GM19238 (cell line): Measurements from ENCODE around the gene CEP89.
"Not testable (repeated sequence)": the region's sequence is repeated elsewhere in the genome, so short reads cannot be mapped to it uniquely, and the experiment has no call there.

Source experiments
- DNase-seq: peaks from one replicate; pipeline ENCODE4 v3.0.0; 2011; ENCODE audit warnings: low spot score; ENCODE audit not compliant: insufficient read length

CEP89 gene

DNA sequence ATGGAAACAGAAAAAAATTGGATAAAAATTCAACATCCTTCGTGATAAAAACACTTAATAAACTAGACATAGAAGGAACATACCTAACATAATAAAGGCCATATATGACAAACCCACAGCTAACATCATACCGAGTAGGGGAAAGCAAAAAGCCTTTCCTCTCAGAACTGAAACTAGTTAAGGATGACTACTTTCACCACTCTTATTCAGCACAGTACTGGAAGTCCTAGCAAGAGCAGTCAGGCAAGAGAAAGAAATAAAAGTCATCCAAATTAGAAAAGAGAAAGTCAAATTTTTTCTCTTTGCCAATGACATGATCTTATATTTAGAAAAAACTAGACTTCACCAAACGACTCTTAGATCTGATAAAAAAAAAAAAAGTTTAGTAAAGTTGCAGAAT is 76.4 kb downstream of the CEP89 start:
- DNase-seq, result no peak

DNA sequence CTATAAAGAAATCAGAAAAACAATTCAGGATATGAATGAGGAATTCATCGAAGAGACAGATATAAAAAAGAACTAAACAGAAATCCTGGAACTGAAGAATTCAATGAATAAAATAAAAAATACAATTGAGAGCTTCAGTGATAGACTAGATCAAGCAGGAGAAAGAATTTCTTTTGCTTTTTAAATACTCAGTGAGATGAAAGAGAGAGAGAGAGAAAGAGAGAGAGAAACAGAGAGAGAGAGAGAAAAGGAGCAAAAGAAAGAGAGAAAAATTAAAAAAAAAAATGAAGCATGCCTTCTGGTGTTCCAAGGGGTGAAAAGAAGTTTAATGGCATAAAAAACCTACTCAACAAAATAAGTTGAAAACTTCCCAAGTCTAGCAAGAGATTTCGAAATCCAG is 80.1 kb downstream of the CEP89 start:
- DNase-seq, result no peak

DNA sequence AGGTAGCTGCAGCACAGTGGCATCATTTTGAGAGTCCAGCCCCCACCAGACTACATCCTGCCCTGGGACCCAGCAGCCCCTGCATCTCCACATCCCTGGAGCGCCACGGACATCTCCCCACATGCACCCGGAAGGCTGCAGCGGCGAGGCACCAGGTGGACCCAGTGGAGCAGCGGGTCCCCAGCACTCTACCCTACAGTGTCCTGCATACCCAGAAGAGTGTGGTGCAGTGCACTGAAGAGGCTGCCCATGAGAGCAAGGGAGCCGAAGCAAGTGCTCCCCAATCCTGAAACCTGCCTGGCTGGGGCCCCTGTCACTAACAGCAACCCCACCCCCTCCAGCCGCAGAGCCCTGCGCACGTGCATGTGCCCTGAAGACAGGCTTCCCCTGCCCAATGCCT is 80.9 kb downstream of the CEP89 start:
- no peak for DNase-seq

DNA sequence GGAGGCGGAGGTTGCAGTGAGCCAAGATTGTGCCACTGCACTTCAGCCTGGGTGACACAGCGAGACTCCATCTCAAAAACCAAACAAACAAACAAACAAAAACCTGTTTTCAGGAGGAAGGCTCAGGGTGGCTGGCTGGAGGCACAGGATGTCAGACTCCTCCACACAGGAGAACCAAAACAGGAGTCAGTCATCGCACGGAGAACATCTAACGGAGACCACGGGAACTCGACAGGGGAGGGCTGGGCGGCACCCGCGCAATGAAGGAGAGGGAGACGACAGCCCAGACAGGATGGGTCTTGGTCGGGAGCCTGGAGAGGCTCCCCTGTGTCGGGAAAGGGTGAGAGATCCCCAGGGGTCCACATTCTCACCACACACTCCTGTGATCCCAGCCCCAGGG is 81.4 kb downstream of the CEP89 start:
- DNase-seq, result no peak

DNA sequence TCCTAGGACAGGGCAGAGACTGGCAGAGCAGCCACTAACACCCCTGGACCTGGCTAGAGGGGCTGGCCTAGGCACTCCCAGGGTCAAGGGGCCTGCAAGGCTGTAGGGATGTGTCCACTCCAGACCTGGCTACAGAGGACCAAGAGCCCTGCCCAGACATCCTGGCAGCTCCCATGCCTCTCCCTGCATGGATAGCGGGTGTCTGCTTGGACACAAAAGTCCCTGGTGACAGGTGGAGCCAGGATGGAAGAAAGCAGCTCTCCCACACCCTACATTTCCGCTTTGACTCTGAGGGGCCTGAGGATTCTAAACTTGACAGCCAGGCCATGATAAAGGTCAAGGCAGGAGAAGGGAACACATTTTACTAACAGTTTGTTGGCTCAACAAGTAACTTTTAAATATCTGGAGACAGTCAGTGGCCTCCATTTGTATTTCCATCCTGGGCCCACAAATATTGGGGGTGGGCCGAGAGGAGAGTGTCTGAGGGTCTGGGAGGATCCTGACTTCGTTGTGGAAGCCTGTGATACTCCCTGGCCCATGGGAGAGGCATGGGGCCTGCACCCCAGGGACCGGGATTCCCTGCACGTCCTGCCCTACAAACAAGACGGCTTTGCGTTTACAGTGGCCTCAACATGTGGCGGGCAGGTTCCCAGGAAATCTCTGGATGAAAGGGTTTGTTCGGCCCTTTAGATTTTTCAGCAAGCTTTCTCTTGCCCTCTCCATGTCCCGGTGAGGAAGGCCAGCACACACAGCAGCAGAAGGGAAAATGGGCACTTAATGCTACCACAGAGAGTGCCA is 82.4 kb downstream of the CEP89 start:
- no peak for DNase-seq

DNA sequence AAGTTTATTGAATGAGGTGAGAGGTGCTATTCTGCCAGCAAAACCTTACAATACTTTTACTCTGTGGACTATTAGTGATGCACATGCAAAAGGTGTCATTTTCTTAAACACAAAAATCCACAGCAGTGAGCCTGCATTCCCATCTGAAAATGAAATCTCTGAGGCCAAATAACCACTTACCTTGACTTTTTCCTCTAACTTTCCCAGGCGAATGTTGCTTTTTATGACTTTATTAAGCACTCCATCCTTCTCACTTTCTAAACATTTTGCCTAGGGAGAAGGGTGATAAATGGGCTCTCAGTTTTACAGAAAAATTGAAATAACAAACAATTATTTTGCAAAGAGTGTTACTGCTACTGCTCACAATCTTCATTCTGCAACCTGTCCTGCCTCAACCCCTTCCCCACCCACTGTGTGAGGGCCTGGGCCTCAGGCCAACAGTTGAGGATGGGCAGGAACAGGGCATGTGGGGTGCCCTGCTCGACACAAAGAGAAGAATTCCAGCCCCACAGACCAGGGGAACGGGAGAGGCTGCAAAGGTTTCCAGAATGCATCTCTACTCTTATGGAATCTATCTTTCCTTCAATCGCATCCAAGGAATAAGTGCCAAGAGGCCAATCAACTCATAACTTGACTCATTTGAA is 84.1 kb downstream of the CEP89 start:
- DNase-seq, result no peak

DNA sequence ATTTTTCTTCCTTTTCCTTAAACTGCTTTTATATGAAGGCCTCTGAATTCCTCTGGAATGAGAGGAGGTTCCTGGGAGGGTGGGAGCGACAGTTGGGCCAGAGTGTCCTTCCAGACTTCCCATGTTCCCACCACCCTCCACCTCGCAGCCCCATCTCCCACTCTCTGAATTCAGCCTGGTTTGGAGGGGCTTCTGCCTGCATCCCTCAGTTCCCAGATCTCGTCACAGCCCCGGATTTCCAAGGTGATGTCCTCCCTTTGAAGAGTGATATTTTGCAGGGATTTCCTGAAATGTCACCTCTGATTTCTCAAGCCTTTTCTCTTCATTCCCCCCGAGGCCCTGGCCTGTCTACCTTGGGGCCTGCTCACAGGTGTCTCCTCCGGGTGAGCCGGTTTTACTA is 85.5 kb downstream of the CEP89 start:
- no peak for DNase-seq

DNA sequence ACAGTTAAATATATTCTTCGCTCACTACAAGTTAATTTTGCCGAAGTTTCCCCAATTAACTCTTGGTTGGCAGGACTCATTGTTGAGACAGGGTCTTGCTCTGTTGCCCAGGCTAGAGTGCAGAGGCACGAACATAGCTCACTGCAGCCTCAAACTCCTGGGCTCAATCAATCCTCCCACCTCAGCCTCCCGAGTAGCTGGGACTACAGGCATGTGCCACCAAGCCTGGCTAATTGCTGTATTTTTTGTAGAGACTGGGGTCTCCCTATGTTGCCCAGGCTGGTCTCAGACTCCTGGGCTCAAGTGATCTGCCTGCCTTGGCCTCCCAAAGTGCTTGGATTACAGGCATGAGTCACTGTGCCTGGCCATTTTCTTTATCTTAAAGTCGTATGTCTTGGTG is 86.5 kb downstream of the CEP89 start:
- not testable (repeated sequence) for DNase-seq

DNA sequence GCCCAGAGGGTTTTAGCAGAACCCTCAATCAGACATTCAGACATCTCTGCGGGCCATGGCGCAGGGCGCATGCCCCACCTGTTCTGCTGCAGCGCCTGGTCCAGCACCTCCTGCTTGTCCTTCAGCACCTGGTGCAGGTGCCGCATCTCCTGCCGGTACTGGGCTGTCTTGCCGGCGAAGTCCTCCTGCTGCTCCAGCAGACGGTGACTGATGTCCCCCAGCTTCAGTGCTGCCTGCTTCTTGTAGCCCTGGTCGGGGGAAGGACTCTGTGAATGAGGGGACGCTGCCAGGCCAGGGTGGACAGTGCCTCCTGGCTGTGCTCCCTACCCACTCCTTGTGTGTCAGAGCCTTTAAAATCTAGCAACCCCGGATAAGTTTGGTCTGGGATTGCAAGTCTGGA is 90.0 kb downstream of the CEP89 start:
- no peak for DNase-seq

DNA sequence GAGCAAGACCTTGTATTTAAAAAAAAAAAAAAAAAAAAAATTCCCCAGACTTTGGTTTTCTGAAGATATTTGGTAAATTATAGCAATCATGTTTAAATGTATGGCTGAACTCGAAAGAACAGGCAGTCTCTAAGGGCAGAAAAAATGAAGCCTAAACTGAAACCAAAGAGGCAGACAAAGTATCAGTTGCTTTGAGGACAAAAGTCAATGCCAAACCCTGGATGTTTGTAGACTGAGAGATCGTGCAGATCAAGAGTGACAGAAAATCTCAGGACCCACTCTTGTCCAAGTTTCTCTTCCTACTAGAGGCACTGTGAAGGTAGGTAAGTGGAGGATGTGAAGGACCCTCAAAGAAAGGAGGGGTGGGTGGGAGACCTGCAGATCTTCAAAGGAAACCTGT is 91.1 kb downstream of the CEP89 start:
- no peak for DNase-seq

DNA sequence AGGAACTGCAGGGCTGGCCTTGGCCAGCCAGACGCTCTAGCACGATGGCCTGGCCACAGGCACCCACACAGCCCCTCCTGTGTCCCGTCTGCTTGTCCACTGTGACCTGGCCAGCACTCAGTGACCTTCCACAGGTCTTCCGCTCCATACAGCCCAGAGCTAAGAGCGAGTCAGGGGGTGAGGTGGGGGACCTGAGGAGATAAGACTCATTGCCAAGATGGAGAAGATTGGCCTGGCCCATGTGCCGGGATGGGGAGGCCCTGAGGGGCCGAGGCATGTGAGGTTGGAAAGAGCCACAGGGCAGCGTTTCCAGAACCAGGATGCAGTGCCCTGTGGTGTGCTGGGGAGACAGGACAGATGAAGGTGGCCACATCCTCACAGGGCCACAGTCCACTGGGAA is 92.0 kb downstream of the CEP89 start:
- no peak for DNase-seq

DNA sequence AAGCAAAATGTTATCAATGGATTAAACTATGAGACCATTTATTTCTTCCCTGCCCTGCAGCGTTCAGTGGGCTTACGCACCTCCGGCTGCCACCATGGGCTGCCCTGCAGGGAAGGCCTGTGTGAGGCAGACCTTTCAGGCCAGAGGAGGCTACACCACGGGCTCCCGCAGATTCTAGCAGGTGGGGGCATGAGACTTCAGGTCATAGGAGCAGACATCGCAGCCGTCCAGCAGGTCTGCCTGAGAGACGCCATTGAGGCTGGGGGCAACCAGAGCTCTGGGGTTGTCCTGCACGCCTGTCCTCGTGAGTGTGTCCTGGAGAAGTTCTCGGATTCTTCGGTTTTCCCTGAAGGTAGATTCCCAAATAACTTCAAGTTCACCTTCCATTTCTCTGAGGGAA is 92.8 kb downstream of the CEP89 start:
- no peak for DNase-seq

DNA sequence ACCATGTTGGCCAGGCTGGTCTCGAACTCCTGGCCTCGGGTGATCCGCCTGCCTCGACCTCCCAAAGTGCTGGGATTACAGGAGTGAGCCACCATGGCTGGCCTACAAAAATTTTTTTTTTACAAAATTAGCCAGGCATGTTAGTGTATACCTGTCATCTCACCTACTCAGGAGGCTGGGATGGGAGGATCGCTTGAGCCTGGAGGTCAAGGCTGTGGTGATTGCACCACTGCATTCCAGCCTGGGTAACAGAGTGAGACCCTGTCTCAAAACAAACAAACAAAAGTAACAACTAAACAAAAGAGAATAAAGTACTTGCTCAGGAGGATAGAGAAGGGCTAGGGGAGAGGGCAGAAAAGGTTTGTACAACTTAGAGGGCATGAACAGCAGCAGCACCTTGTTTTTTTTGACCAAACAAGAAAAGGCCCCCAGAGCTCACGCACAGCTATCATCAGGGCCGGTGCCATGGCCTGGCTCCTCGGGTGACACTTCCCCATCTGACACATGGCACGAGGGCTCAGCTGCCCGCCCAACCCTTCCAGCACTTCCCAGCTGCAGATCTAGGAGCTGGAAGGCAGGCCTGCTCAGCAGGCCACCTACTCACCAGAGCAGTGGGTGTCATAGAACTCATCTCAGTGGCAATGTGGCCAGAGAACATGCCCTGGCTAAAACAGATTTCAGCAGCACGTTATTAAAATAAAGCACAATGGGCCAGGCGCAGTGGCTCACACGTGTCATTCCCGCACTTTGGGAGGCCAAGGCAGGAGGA is 93.6 kb downstream of the CEP89 start:
- DNase-seq, result no peak

DNA sequence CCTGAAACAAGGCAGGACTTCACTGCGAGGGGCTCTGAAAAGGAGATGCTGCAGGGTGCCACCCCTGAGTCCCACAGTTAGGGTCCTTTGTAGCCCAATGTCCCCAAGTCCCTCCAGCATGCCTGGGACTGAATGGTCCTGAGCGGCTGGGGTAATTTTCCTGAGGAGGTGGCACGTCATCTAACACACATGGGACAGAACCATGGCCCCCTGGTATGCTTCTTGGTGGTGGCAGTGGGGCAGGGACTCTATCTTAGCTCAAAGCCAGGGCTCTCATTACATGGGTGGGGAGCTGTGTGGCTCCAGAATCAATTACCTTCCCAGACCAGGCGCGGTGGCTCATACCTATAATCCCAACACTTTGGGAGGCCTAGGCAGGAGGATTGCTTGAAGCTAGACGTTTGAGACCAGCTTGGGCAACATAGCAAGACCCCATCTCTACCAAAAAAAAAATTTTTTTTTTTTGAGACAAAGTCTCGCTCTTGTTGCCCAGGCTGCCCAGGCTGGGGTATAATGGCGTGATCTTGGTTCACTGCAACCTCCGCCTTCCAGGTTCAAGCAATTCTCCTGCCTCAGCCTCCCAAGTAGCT is 94.3 kb downstream of the CEP89 start:
- no peak for DNase-seq

DNA sequence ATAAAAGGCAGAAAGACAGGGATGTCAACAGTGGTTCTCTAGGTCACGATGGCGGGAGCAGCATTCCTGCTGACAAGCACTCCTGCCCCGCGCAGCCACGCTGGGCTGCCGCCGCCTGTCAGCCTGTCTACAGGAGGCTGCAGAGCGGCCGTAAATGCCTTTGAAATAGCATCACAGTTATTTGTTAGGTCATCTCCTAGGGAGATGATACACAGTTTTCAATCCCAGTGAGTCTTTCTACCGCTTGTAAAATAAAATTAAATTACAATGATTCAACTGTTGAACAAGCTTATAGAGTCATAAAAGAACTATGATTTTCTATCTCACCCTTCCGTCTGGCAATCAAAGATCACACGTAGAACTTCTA is 94.9 kb downstream of the CEP89 start:
- DNase-seq, result no peak

DNA sequence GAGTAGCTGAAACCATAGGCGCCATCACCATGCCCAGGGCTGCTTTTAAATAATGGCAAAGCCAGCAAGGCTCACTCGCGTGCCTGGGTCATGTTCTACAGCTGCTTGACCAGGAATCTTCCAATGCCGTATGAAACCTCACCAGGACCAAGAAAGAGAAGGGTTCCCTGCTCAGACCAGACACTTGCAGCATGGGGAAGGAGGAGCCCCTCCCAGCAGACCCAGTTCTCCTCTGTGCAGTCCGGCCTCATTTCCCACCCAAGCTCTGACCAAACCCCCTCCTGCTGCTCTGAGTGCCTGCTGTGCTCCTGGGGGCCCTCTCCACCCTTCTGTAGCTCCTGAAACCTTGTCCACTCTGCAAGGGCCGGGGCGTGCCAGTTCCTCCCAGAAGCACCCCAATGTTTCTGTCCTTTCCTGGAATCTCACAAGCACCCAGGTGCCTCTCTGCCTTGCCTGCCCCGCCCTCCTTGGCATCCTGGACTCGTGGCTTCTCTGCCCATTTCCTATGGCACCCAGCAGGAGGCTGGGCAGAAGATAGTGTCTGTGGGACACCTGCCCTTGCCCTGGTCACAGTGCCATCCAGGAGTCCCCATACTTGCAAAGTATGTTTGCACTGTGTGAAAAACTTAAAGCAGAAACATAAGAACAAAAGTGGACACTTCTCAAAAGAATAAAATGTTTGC is 95.4 kb downstream of the CEP89 start:
- DNase-seq, result no peak

DNA sequence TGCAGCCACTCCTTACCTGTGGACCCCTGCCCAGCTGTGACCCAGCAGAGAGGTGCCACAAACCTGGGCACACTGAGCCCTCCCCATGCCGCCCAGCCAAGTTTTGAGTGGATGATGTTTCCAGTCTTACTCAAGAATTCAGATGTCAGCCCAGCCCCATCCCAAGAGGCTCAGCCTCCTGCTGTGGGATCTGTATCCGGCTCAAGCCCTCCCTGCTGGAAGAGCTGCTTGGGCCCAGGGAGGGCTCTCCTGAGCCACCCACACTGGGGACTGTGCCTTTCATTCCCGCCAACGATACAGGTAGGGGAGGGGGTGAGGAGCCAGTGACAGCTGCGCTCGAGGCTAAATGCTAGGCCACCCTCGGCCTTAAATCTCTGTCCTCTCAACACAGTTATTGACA is 96.3 kb downstream of the CEP89 start:
- no peak for DNase-seq

DNA sequence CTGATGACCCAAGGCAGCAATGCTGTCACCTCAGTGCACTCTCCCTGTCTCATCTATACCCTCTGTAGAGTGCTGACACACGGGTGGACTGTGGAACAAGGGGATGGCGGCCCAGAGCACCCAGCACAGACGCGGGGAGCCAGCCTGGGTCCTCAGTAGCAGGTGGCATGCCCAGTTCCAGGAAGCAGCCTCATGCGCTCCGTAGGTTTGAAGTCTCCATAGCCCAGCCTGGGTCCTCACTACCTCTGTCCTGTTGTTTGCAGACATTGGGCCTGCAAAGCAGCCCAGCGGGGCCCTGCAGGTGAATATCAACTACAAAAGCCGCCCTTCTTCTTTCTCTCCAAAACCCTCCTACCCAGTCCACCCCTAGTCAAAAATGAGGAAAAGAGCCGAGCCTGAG is 97.2 kb downstream of the CEP89 start:
- no peak for DNase-seq

DNA sequence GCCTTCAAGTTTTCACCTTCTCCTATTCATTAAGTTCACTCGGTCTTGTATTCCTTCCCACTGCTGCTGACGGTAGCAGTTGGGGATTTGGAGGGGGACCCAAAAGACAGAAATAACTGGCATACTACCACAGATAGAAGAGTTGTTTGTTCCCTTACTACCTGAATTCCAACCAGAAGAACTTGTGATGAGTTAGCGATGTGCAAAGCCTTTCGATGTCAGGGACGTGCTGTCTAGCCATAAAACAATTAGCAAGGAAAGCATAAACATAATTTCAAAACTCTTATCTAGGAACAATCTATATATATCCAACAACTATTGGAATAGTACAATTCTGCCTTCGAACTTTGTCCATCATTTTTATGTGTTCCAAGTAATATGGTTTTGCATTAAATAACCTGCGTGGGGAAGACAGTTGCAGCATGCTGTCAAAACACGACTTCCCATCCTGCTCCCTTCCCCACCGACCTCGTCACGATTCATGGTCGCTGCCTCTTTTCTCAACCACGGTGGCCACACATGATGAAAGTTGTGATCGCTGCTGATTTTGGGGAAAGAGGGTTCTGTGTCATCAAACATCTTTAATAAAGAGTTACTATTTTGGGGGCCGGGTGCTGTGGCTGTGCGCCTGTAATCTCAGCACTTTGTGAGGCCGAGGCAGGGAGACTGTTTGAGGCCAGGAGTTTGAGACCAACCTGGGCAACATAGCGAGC is 98.4 kb downstream of the CEP89 start:
- DNase-seq, result no peak

DNA sequence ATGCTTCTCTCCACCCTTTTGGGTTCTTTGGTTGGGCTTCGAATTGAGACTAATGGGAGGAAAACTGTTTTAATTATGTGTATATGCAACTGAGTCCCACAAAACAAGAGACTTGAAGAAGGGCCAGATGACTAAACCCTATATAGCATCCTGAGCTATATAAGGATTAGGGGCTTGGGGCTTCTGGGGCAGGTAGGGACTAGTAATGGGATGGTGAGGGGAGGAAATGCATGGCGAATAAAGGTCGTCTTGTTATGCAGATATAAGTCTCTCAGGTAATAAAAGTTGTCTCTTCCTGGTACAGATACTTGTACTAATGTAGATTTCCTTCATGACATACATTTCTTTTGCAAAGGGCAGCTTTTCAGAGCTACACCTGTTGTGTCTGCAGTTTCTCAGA is 99.4 kb downstream of the CEP89 start:
- DNase-seq, result no peak

DNA sequence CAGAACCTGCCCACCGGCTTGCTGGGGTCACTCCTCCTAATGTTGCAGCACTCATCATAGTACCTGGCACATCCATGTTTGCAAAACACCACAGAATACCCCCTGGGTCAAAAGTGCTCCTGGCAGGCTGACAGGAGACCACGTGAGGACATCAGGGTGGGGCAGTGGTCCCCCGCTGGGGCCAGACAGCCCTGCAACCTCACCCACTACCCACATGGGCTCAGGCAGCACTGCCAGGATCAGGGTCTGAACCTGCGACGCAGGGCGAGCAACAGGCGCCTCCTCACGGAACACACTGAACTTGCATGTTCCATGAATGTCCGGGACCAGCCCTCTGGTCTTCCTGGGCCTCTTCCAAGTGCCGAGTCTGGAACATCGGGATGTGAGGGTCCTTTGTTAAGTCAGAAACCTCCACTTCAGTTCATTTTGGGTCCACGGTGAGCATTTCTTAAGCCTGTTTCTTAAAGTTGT is 100.7 kb downstream of the CEP89 start:
- no peak for DNase-seq
